Neural progenitor cell (in vitro differentiated cells): ENCODE data around the gene CAB39L.

Source experiments
- CTCF ChIP-seq: fragments of 200-600 bp; sonication (generic); IDR thresholded peaks from 2 replicates; pipeline ENCODE4 v1.5.1; 2017; ENCODE audit warnings: antibody characterized with exemption, mild to moderate bottlenecking
- EZH2 ChIP-seq: fragments of 200-600 bp; sonication (generic); IDR thresholded peaks from 2 replicates; pipeline ENCODE4 v1.6.1; 2017; ENCODE audit warnings: antibody characterized with exemption, mild to moderate bottlenecking, moderate library complexity
- EZH2phosphoT487 ChIP-seq: fragments of 200-600 bp; sonication (generic); IDR thresholded peaks from 2 replicates; pipeline ENCODE4 v1.6.1; 2017; ENCODE audit warnings: antibody characterized with exemption

GRCh38 chr13:49356223-49356622 is 87.6 kb downstream of the CAB39L start:
- no peak for TF ChIP-seq EZH2
- no peak for TF ChIP-seq CTCF
- TF ChIP-seq EZH2phosphoT487 = no peak
